Measurements from ENCODE around the gene ARSD. TPM values are rescaled to one million over a fixed set of nuclear protein-coding genes. Genes with fewer than 3 reads are reported as not detected.

Gene ARSD
- polyA plus RNA-seq, 1 donor, result 58.8 TPM

DNA sequence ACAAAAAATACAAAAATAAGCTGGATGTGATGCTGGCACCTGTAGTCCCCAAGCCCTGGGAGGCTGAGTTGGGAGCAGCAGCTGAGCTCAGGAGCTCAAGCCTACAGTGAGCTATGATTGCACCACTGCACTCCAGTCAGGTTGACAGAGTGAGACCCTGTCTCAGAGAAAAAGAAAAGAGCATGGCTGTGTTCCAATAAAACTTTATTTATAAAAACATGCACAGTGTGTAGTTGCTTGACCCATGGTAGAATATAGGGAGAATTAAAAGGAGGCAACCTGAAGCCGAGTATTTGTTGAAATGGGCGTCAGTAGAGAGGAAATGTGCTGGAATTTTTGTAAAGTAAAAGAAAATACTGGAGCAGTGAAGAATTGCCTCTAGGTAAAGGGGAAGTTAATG, 73.4 kb downstream of the ARSD start:
- no peak for DNase-seq

DNA sequence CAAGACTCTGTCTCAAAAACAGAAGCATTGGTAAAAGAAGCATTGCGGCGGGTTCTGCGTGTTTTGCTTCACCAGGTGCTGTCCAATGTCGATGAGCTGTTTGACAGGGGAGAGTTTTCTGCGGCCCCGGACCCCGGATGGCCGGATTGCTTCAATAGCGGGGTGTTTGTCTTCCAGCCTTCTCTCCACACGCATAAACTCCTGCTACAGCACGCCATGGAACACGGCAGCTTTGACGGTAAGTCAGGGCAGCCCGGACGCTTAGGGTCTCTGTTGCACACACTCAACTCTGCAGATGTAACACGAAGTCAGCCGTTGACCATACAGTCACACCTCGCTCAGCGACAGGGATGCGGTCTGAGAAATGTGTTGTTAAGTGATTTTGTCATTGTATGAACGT, 74.2 kb downstream of the ARSD start:
- DNase-seq, result no peak

Other genes starting within 250 kb of the ARSD start
- gene CD99, start 238.0 kb downstream of the ARSD start, polyA plus RNA-seq (ENCODE audit: insufficient read length), result 178 TPM
- gene XG, start 177.3 kb downstream of the ARSD start, polyA plus RNA-seq (ENCODE audit: insufficient read length), result 0.65 TPM
- 17.7 TPM for gene GYG2, start 100.4 kb downstream of the ARSD start, polyA plus RNA-seq (ENCODE audit: insufficient read length)
- gene ARSH, start 77.2 kb upstream of the ARSD start, polyA plus RNA-seq (ENCODE audit: insufficient read length), result not detected
- gene ARSF, start 112.1 kb upstream of the ARSD start, polyA plus RNA-seq (ENCODE audit: insufficient read length), result 0.22 TPM